ENCODE measurements around the gene LPIN1.

DNA sequence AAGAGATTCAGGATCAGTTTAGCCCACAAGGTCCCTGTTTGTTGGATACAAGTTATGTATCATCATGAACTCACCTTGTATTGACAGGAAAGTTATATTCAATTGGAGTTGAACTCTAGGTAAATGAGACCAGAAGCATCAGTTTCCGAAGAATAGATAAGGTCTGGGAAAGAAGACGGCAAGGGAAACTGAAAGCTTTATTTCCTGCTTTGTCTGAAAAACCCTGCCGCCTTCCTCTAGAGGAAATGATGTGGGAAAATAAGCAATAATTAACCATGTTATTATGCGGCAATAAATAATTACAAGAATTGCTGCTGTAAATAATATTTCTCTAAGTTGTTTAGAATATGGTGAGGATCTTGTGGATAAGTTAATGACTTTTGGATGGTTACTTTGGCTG lies 32.0 kb downstream of the LPIN1 start:
- TF ChIP-seq, protein P1, sequence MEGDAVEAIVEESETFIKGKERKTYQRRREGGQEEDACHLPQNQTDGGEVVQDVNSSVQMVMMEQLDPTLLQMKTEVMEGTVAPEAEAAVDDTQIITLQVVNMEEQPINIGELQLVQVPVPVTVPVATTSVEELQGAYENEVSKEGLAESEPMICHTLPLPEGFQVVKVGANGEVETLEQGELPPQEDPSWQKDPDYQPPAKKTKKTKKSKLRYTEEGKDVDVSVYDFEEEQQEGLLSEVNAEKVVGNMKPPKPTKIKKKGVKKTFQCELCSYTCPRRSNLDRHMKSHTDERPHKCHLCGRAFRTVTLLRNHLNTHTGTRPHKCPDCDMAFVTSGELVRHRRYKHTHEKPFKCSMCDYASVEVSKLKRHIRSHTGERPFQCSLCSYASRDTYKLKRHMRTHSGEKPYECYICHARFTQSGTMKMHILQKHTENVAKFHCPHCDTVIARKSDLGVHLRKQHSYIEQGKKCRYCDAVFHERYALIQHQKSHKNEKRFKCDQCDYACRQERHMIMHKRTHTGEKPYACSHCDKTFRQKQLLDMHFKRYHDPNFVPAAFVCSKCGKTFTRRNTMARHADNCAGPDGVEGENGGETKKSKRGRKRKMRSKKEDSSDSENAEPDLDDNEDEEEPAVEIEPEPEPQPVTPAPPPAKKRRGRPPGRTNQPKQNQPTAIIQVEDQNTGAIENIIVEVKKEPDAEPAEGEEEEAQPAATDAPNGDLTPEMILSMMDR (IDR thresholded peaks at IDR 0.05; ENCODE audit: control extremely low read depth in 1 of 3, insufficient read depth in 1 of 3, low read depth in 1 of 3, low read length in 3 of 3) = no peak
- TF ChIP-seq TAF1 (IDR thresholded peaks at IDR 0.05; ENCODE audit: low read depth, low read length) = no peak
- TF ChIP-seq JUN (IDR thresholded peaks at IDR 0.05; ENCODE audit: low read depth, low read length) = no peak
- no peak for TF ChIP-seq GABPA (IDR thresholded peaks at IDR 0.05; ENCODE audit: borderline replicate concordance, insufficient read depth, low read length)
- no peak for TF ChIP-seq SP2 (IDR thresholded peaks at IDR 0.05; ENCODE audit: low read length)
- TF ChIP-seq POLR2AphosphoS5 (IDR thresholded peaks at IDR 0.05; ENCODE audit: low read depth, low read length) = no peak
- no peak for TF ChIP-seq CHD2 (IDR thresholded peaks at IDR 0.05; ENCODE audit: low read length)
- TF ChIP-seq SP4 (IDR thresholded peaks at IDR 0.05; ENCODE audit: low read length) = no peak
- no peak for TF ChIP-seq JUND (IDR thresholded peaks at IDR 0.05; ENCODE audit: low read length)
- TF ChIP-seq SP1 (IDR thresholded peaks at IDR 0.05; ENCODE audit: low read depth, low read length) = no peak
- no peak for TF ChIP-seq MAFK (IDR thresholded peaks at IDR 0.05; ENCODE audit: low read depth, low read length)
- TF ChIP-seq RAD21 (IDR thresholded peaks at IDR 0.05 in 1 of 2, conservative IDR thresholded peaks at IDR 0.05 in 1 of 2; ENCODE audit: low read depth in 2 of 2, low read length in 2 of 2) = no peak
- TF ChIP-seq YY1 (IDR thresholded peaks at IDR 0.05; ENCODE audit: low read depth, low read length) = no peak
- TF ChIP-seq ZNF274 (IDR thresholded peaks at IDR 0.05; ENCODE audit: borderline replicate concordance, extremely low read depth, low read length) = no peak

All from H1 (cell line).